ENCODE results near the gene SLC25A21. TPM values are rescaled to one million over a fixed set of nuclear protein-coding genes. Genes with fewer than 3 reads are reported as not detected.

The SLC25A21 gene
- total RNA-seq, 2 experiments from 2014 or later: not detected

- ChIA-PET POLR2A (no interaction called here), CTCF (no interaction called here)
- no peak for TF ChIP-seq CTCF (IDR thresholded peaks at IDR 0.05)
- DNase-seq: no peak
- Mint-ChIP-seq H3K9me3 (no peaks in the 10 kb centered on the region), H3K27ac (no peak overlapping the region), H3K4me3 (no peak overlapping the region), H3K27me3 (no peaks in the 10 kb centered on the region), H3K36me3 (ENCODE audit: low read depth) (no peaks in the 10 kb centered on the region), H3K4me1 (ENCODE audit: low read depth) (no peaks in the 10 kb centered on the region)
- intact Hi-C loops (cut with micrococcal nuclease): no loop called here
- ATAC-seq: no peak
Observed at GRCh38 chr14:37088356-37089215, 83.8 kb downstream of the SLC25A21 start.

GRCh38 chr14:37087520-37087919, 84.9 kb downstream of the SLC25A21 start:
- no peak overlapping the region for H3K27ac Mint-ChIP-seq
- no peak for TF ChIP-seq CTCF (IDR thresholded peaks at IDR 0.05)
- no peaks in the 10 kb centered on the region for H3K36me3 Mint-ChIP-seq (ENCODE audit: low read depth)
- no peaks in the 10 kb centered on the region for H3K9me3 Mint-ChIP-seq
- H3K4me1 Mint-ChIP-seq (ENCODE audit: low read depth): no peaks in the 10 kb centered on the region
- ChIA-PET CTCF (no interaction called here), POLR2A (no interaction called here)
- intact Hi-C loops (cut with micrococcal nuclease): no loop called here
- no peak for ATAC-seq
- DNase-seq: no peak
- H3K27me3 Mint-ChIP-seq: no peaks in the 10 kb centered on the region
- no peak overlapping the region for H3K4me3 Mint-ChIP-seq

GRCh38 chr14:37083599-37083998, 88.8 kb downstream of the SLC25A21 start:
- ATAC-seq (no peak), DNase-seq (no peak)
- ChIA-PET POLR2A (no interaction called here), CTCF (no interaction called here)
- H3K4me3 Mint-ChIP-seq: no peak overlapping the region
- H3K9me3 Mint-ChIP-seq: no peaks in the 10 kb centered on the region
- H3K27ac Mint-ChIP-seq: no peak overlapping the region
- intact Hi-C loops (cut with micrococcal nuclease): no loop called here
- no peaks in the 10 kb centered on the region for H3K27me3 Mint-ChIP-seq
- no peaks in the 10 kb centered on the region for H3K4me1 Mint-ChIP-seq (ENCODE audit: low read depth)
- no peaks in the 10 kb centered on the region for H3K36me3 Mint-ChIP-seq (ENCODE audit: low read depth)
- no peak for TF ChIP-seq CTCF (IDR thresholded peaks at IDR 0.05)

GRCh38 chr14:37082449-37082848, 90.0 kb downstream of the SLC25A21 start:
- TF ChIP-seq CTCF (IDR thresholded peaks at IDR 0.05): no peak
- Mint-ChIP-seq H3K36me3 (ENCODE audit: low read depth) (no peaks in the 10 kb centered on the region), H3K4me1 (ENCODE audit: low read depth) (no peaks in the 10 kb centered on the region), H3K27me3 (no peaks in the 10 kb centered on the region), H3K9me3 (no peaks in the 10 kb centered on the region), H3K27ac (no peak overlapping the region), H3K4me3 (no peak overlapping the region)
- intact Hi-C loops (cut with micrococcal nuclease): no loop called here
- DNase-seq (no peak), ATAC-seq (no peak)
- POLR2A ChIA-PET: no interaction called here
- CTCF ChIA-PET: no interaction called here

- no peak for TF ChIP-seq CTCF (IDR thresholded peaks at IDR 0.05)
- H3K27me3 Mint-ChIP-seq: no peaks in the 10 kb centered on the region
- no peaks in the 10 kb centered on the region for H3K9me3 Mint-ChIP-seq
- intact Hi-C loops (cut with micrococcal nuclease): no loop called here
- ChIA-PET CTCF (no interaction called here), POLR2A (no interaction called here)
- H3K36me3 Mint-ChIP-seq (ENCODE audit: low read depth): no peaks in the 10 kb centered on the region
- H3K4me3 Mint-ChIP-seq: no peak overlapping the region
- ATAC-seq (no peak), DNase-seq (no peak)
- no peaks in the 10 kb centered on the region for H3K4me1 Mint-ChIP-seq (ENCODE audit: low read depth)
- no peak overlapping the region for H3K27ac Mint-ChIP-seq
Observed at GRCh38 chr14:37081856-37082255, 90.5 kb downstream of the SLC25A21 start.

All from activated CD8-positive, alpha-beta T cell treated with anti-CD3 and anti-CD28 coated beads for 36 hours (primary cell).